Panc1 (cell line): ENCODE results near the gene GRK2. TPM values are rescaled to one million over a fixed set of nuclear protein-coding genes. Genes with fewer than 3 reads are reported as not detected.

Experiments used
- ATAC-seq: fragments of 200-7000 bp; cut with Tn5 transposase; 2 replicates; pipeline ENCODE4 v1.9.1; 2020; ENCODE audit warnings: mild to moderate bottlenecking, moderate library complexity
- BruUV-seq: library from RNA; stranded (reverse); fragments of 400-500 nt; replicated peaks from 2 replicates; lab custom pipeline; 2021; lab: Mats Ljungman, UMichigan
- CTCF ChIA-PET: fragments of 300-600 bp; sonication (Branson Sonifier 250); formaldehyde crosslinking; loops from one replicate; lab custom pipeline; 2022; ENCODE audit warnings: antibody characterized with exemption; lab: Charles Lee
- POLR2A ChIA-PET: fragments of 300-600 bp; sonication (Branson Sonifier 250); formaldehyde crosslinking; loops from one replicate; lab custom pipeline; 2022; ENCODE audit warnings: antibody characterized with exemption; lab: Charles Lee
- DNase-seq: peaks from one replicate; pipeline ENCODE4 v3.0.0-alpha.2; 2010; ENCODE audit warnings: low read depth, low spot score
- H3K27ac ChIP-seq: 2 replicates; pipeline ENCODE4 v1.5.1; 2011; ENCODE audit warnings: mild to moderate bottlenecking, low read length, inconsistent platforms
- H3K27me3 ChIP-seq: fragments of 200-500 bp; sonication (Bioruptor generic); 2 replicates; pipeline ENCODE4 v1.6.0; 2014; ENCODE audit warnings: low read length, inconsistent platforms; ENCODE audit not compliant: control insufficient read depth, insufficient read depth
- H3K36me3 ChIP-seq: fragments of 200-500 bp; sonication (Bioruptor generic); 2 replicates; pipeline ENCODE4 v1.5.1; 2014; ENCODE audit warnings: inconsistent platforms, mild to moderate bottlenecking, low read length, moderate library complexity; ENCODE audit not compliant: control insufficient read depth, insufficient read depth
- H3K4me1 ChIP-seq: 2 replicates; pipeline ENCODE4 v1.5.1; 2011; ENCODE audit warnings: inconsistent platforms, mild to moderate bottlenecking, low read length, moderate library complexity; ENCODE audit not compliant: control insufficient read depth, insufficient read depth
- H3K4me3 ChIP-seq, 2 experiments: 2 replicates each; pipeline ENCODE4 v1.5.1; 2011 to 2012; ENCODE audit warnings: low read depth in 2 of 2, low read length in 2 of 2, mild to moderate bottlenecking in 2 of 2, inconsistent platforms in 1 of 2, moderate library complexity in 1 of 2
- H3K9me3 ChIP-seq: fragments of 200-500 bp; sonication (Bioruptor generic); 2 replicates; pipeline ENCODE4 v1.5.1; 2014; ENCODE audit warnings: low read depth, mild to moderate bottlenecking, inconsistent platforms, low read length, moderate library complexity; ENCODE audit not compliant: control insufficient read depth, insufficient read depth
- POLR2AphosphoS5 ChIP-seq: IDR thresholded peaks from 2 replicates; pipeline ENCODE4 v1.6.1; 2012; ENCODE audit warnings: mild to moderate bottlenecking, low read depth, low read length, moderate library complexity
- SIN3A ChIP-seq: IDR thresholded peaks from 2 replicates; pipeline ENCODE4 v1.6.1; 2012; ENCODE audit warnings: low read depth, mild to moderate bottlenecking, low read length, moderate library complexity, borderline replicate concordance; ENCODE audit not compliant: insufficient read depth
- TCF7L2 ChIP-seq: IDR thresholded peaks from 2 replicates; pipeline ENCODE4 v1.6.1; 2011; ENCODE audit warnings: mild to moderate bottlenecking, low read depth, low read length, inconsistent platforms
- in situ Hi-C: cut with HindIII; loops from 2 replicates; pipeline ENCODE4 v1.10.0; 2016; ENCODE audit warnings: low sequenced_read_pairs, low pct_unique_long_range_greater_than_20kb
- intact Hi-C: fragments of 100-400 bp; cut with micrococcal nuclease; formaldehyde crosslinking; loops from one replicate; pipeline ENCODE4 v1.10.0; 2022; ENCODE audit not compliant: unreplicated experiment
- total RNA-seq: library from RNA; stranded (reverse); gene quantifications from one replicate; pipeline ENCODE4 v1.2.1, GENCODE V29; 2021; ENCODE audit not compliant: unreplicated experiment
- TF ChIP-seq, protein P1 (sequence below): fragments of 450-650 bp; IDR thresholded peaks from 2 replicates; pipeline ENCODE4 v1.5.1; 2017; ENCODE audit warnings: mild to moderate bottlenecking
- TF ChIP-seq, protein P2 (sequence below), 2 experiments: IDR thresholded peaks; 2 replicates each; pipeline ENCODE4 v1.6.1; 2011 to 2012; ENCODE audit warnings: low read depth in 2 of 2, control low read depth in 1 of 2, low read length in 1 of 2, mild to moderate bottlenecking in 1 of 2, moderate library complexity in 1 of 2; ENCODE audit not compliant: insufficient read depth in 1 of 2

Gene GRK2
- total RNA-seq, 1 experiment from 2014 or later = 103 TPM

- Histone ChIP-seq H3K4me3 (no peak overlapping the region), H3K27me3 (no peaks in the 10 kb centered on the region), H3K9me3 (no peaks in the 10 kb centered on the region), H3K36me3 (peaks cover 7% of the 10 kb centered on the region; the same call in 1 of the 2 replicates), H3K27ac (no peak overlapping the region), H3K4me1 (peaks cover 7% of the 10 kb centered on the region)
- intact Hi-C loops = no loop called here
- BruUV-seq = no TSS peak
- in situ Hi-C loops = no loop called here
- CTCF ChIA-PET = interaction anchor here (0.6 kb wide), 1 partner anchor 21 kb away, joined by 5 read pairs; no protein-coding TSS in a partner anchor
- DNase-seq (no peak), ATAC-seq (no peak)
- TF ChIP-seq, protein P1, sequence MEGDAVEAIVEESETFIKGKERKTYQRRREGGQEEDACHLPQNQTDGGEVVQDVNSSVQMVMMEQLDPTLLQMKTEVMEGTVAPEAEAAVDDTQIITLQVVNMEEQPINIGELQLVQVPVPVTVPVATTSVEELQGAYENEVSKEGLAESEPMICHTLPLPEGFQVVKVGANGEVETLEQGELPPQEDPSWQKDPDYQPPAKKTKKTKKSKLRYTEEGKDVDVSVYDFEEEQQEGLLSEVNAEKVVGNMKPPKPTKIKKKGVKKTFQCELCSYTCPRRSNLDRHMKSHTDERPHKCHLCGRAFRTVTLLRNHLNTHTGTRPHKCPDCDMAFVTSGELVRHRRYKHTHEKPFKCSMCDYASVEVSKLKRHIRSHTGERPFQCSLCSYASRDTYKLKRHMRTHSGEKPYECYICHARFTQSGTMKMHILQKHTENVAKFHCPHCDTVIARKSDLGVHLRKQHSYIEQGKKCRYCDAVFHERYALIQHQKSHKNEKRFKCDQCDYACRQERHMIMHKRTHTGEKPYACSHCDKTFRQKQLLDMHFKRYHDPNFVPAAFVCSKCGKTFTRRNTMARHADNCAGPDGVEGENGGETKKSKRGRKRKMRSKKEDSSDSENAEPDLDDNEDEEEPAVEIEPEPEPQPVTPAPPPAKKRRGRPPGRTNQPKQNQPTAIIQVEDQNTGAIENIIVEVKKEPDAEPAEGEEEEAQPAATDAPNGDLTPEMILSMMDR = no peak
- TF ChIP-seq POLR2AphosphoS5 = no peak
- no peak for TF ChIP-seq SIN3A
- TF ChIP-seq, protein P2, sequence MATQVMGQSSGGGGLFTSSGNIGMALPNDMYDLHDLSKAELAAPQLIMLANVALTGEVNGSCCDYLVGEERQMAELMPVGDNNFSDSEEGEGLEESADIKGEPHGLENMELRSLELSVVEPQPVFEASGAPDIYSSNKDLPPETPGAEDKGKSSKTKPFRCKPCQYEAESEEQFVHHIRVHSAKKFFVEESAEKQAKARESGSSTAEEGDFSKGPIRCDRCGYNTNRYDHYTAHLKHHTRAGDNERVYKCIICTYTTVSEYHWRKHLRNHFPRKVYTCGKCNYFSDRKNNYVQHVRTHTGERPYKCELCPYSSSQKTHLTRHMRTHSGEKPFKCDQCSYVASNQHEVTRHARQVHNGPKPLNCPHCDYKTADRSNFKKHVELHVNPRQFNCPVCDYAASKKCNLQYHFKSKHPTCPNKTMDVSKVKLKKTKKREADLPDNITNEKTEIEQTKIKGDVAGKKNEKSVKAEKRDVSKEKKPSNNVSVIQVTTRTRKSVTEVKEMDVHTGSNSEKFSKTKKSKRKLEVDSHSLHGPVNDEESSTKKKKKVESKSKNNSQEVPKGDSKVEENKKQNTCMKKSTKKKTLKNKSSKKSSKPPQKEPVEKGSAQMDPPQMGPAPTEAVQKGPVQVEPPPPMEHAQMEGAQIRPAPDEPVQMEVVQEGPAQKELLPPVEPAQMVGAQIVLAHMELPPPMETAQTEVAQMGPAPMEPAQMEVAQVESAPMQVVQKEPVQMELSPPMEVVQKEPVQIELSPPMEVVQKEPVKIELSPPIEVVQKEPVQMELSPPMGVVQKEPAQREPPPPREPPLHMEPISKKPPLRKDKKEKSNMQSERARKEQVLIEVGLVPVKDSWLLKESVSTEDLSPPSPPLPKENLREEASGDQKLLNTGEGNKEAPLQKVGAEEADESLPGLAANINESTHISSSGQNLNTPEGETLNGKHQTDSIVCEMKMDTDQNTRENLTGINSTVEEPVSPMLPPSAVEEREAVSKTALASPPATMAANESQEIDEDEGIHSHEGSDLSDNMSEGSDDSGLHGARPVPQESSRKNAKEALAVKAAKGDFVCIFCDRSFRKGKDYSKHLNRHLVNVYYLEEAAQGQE (IDR thresholded peaks at IDR 0.05; ENCODE audit: insufficient read depth in 1 of 2, low read depth in 2 of 2, low read length in 1 of 2) = no peak
- TF ChIP-seq TCF7L2 = no peak
- POLR2A ChIA-PET = no interaction called here
Measured at GRCh38 chr11:67283481-67283963, 17.2 kb downstream of the GRK2 start.

DNA sequence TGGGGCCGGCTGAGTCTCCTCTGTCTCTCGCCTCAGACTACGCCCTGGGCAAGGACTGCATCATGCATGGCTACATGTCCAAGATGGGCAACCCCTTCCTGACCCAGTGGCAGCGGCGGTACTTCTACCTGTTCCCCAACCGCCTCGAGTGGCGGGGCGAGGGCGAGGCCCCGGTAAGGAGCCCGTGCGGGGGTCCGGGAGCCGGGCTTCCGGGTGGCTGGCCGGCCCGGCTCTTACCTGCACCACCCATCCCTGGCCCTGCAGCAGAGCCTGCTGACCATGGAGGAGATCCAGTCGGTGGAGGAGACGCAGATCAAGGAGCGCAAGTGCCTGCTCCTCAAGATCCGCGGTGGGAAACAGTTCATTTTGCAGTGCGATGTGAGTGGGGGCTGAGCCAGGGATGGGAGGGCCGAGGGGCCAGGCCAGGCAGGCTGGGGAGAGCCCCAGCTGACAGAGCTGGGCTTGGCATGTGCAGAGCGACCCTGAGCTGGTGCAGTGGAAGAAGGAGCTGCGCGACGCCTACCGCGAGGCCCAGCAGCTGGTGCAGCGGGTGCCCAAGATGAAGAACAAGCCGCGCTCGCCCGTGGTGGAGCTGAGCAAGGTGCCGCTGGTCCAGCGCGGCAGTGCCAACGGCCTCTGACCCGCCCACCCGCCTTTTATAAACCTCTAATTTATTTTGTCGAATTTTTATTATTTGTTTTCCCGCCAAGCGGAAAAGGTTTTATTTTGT lies 18.7 kb downstream of the GRK2 start:
- DNase-seq (no peak), ATAC-seq (no peak)
- no peaks in the 10 kb centered on the region for H3K9me3 ChIP-seq
- no peak overlapping the region for H3K4me3 ChIP-seq
- H3K4me1 ChIP-seq = peaks cover 9% of the 10 kb centered on the region
- TF ChIP-seq POLR2AphosphoS5 (no peak), SIN3A (no peak), TCF7L2 (no peak)
- TF ChIP-seq, protein P1 = no peak
- TF ChIP-seq, protein P2 (IDR thresholded peaks at IDR 0.05; ENCODE audit: insufficient read depth in 1 of 2, low read depth in 2 of 2, low read length in 1 of 2) = no peak
- in situ Hi-C loops = no loop called here
- ChIA-PET POLR2A (no interaction called here), CTCF (no interaction called here)
- H3K27ac ChIP-seq = no peak overlapping the region
- BruUV-seq = no TSS peak
- H3K36me3 ChIP-seq = peaks cover 3% of the 10 kb centered on the region; the same call in 1 of the 2 replicates
- H3K27me3 ChIP-seq = no peaks in the 10 kb centered on the region
- intact Hi-C loops = no loop called here
